Hematopoietic multipotent progenitor cell treated with erythropoietin and hydrocortisone succinate and interleukin-3 and kit ligand, for 17 days (in vitro differentiated cells): Measurements from ENCODE around the gene CHEK2.
"Not testable (repeated sequence)": the region's sequence is repeated elsewhere in the genome, so short reads cannot be mapped to it uniquely, and the experiment has no call there.

ENCODE experiments used
- DNase-seq: peaks from one replicate; pipeline ENCODE4 v3.0.0-alpha.2; 2015; ENCODE audit warnings: low spot score

The CHEK2 gene

GRCh38 chr22:28741200-28741784 is 328 bp downstream of the CHEK2 start:
- no peak for DNase-seq

- DNase-seq, result not testable (repeated sequence)
These were observed 2.7 kb downstream of the CHEK2 start for GRCh38 chr22:28738876-28739275.

- DNase-seq, result no peak
These were observed 3.9 kb downstream of the CHEK2 start for GRCh38 chr22:28737701-28738100.

GRCh38 chr22:28736301-28737155 is 5.1 kb downstream of the CHEK2 start:
- no peak for DNase-seq

GRCh38 chr22:28734393-28734792 is 7.2 kb downstream of the CHEK2 start:
- DNase-seq, result no peak

GRCh38 chr22:28730179-28730578 is 11.4 kb downstream of the CHEK2 start:
- DNase-seq, result no peak

GRCh38 chr22:28728621-28729313 is 12.9 kb downstream of the CHEK2 start:
- no peak for DNase-seq

GRCh38 chr22:28728002-28728401 is 13.6 kb downstream of the CHEK2 start:
- no peak for DNase-seq

GRCh38 chr22:28718044-28718443 is 23.6 kb downstream of the CHEK2 start:
- no peak for DNase-seq

GRCh38 chr22:28716686-28717085 is 24.9 kb downstream of the CHEK2 start:
- DNase-seq, result no peak

GRCh38 chr22:28715611-28716010 is 26.0 kb downstream of the CHEK2 start:
- DNase-seq, result no peak

- DNase-seq, result no peak
These were observed 27.5 kb downstream of the CHEK2 start for GRCh38 chr22:28714043-28714628.

GRCh38 chr22:28711820-28712777 is 29.5 kb downstream of the CHEK2 start:
- DNase-seq, result no peak

GRCh38 chr22:28711341-28711740 is 30.3 kb downstream of the CHEK2 start:
- DNase-seq, result no peak

- no peak for DNase-seq
These were observed 30.9 kb downstream of the CHEK2 start for GRCh38 chr22:28710576-28711191.

- DNase-seq, result no peak
These were observed 31.5 kb downstream of the CHEK2 start for GRCh38 chr22:28710107-28710506.

GRCh38 chr22:28706845-28707244 is 34.8 kb downstream of the CHEK2 start:
- DNase-seq, result no peak

- DNase-seq, result no peak
These were observed 38.2 kb downstream of the CHEK2 start for GRCh38 chr22:28703436-28703835.

- DNase-seq, result no peak
These were observed 38.7 kb downstream of the CHEK2 start for GRCh38 chr22:28702891-28703290.

- not testable (repeated sequence) for DNase-seq
These were observed 48.4 kb downstream of the CHEK2 start for GRCh38 chr22:28693041-28693760.
